GM21390 (cell line): ENCODE data around the gene FOXP1.

Source experiments
- ATAC-seq: cut with Tn5 transposase; IDR thresholded peaks from one replicate; pipeline ENCODE4 v1.9.1; 2021; ENCODE audit not compliant: unreplicated experiment

Gene FOXP1

GRCh38 chr3:71433631-71434030 lies 149.9 kb downstream of the FOXP1 start:
- ATAC-seq = no peak

DNA sequence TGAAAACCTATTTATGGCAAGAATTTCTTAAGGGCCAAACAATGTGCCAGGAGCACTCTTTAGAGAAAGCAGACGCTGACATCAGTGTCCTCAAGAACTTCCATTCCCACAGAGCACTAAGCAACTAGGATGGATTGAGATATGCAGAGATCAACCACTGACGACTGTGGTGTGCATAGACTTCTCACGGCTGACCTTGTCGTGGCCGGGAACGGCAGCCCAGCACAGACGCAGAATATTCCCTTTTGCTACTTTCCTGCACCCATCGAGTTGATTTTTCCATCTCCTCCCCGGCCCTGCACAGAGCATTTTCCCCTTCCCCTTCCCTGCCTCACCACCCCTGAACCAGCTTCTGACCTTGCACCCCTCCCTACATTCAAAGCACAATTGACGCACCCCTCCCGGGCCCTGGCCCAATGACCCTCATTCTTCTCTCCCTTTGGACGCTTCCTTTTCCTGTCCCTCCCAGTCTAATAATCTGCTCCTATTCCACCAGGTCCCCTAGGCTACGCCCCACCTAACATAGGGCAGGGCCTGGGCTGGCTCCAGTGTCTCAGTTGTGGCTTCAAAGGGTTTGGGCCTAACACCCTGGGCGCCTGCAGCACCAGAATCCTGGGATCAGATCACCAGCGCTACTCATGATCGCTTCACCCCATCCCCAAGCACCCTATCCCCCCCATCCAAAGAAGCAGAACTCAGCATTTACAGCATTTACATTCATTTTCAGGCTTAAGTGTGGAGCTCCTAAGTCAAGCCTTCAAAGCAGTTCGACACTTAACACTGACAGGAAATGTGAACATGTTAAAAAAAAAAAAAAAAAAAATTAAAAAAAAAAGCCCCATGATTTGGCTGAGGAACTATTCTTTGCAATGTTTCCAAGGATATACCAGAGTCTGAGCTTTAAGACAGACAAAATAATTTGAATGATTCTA lies 151.2 kb downstream of the FOXP1 start:
- ATAC-seq = no peak

DNA sequence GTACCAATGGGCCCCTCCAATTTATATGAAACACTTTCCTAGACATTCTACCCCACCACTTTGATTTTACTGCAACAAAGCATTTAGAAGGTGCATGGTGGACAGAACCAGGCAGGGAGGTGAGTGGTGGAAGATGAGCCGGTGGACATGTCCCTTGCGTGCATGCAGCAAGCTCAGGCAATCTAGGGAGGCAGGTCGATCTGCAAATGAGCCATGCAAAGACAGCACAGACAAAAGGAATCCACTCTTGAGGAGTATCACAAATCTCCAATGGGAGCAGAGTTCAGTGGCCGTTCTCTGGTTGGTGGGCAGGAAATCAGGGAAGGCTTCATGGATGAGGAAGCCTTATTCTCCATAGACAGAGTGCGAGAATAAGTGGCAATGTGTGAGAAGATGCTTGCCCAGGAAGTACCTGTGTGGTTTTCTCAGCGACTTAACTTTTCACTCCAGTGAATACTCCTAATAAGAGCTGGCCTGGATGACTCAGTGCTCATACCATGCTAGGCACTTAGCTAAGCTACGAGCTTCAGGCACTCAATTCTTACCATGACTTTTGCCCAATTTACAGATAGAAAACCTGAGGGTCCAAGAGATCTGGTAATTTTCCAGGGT lies 152.5 kb downstream of the FOXP1 start:
- no peak for ATAC-seq

DNA sequence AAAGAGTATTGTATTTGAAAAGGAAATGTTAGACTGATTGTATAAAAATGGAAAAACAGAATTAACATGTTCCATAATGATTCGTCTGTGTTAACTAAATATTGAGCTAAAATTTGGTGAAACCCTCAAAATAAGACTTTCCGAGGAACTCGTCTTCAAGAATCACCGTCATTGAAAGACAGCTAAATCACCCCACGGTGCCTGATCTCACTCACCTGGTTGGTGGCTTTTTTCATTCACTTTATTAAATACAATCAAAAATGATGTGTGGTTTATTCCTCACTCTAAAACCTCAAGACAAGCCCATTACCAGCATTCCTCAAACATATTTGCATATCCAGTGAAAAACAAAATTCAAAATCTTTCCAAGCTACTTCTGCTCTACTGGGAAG lies 153.9 kb downstream of the FOXP1 start:
- no peak for ATAC-seq

- no peak for ATAC-seq
These were observed 154.5 kb downstream of the FOXP1 start for GRCh38 chr3:71428841-71429596.

DNA sequence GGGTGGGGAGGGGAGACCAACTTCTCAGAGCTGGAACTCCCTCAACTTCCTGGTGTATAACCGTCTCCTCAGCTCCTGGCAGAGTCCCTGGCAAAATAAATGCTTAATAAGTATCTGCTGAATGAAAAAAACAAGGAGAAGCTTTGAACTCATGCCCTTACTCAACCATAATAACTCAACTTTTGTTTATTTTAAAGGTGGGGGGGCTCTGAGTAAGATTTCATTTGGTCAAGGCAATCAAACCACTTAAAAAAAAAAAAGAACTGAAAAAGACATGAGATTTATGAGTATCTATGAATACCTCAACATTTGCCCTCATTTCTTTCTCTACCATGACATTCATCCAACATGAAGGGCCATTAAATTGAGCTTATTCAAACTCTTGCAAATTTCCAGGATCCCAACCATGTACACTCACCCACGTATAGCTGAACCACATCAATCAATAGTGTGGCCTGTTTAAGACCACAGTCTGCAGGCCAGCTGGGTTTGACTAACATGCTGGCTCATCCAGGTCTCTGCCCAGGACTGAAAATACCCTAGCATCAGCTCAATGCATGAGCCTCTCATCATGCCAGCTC lies 157.9 kb downstream of the FOXP1 start:
- no peak for ATAC-seq

DNA sequence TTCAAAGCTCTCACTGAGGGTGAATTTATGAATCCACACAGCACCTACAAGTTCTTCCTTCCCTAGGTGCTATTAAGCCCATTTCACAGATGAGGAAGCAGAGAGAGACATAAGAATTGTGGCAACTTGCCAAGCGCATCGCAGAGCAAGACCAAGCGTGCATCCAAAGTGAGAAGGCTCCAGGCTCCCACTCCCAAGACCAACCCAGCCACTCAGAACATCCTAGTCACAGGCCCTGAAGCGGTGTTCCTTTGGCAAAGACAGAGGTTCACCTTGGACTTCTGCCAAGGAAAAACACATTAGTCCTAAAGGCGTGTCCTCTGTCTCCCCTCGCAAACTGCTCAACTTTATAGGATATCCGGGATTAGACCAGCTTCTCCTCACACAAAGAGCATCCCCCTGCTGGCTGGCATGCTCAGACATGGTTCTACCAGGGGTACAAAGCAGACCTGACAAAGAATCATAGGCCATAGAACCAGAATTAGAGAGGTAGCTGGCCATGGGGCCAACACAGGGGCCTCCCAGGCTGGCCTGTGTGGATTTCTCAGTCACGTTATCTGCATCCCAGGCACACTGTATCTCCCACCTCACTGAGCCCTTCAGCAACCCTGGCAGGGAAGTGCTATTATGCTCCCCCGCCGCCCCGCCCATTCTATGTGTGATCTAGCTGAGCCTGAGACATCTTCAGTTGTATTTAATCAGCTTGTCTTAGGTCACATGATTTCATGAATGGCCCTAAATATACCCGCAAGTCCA lies 160.2 kb downstream of the FOXP1 start:
- ATAC-seq = no peak

GRCh38 chr3:71421820-71422566 lies 161.5 kb downstream of the FOXP1 start:
- ATAC-seq = peak; percentile 91

- ATAC-seq = peak; percentile 69
These were observed 162.1 kb downstream of the FOXP1 start for GRCh38 chr3:71421475-71421819.

DNA sequence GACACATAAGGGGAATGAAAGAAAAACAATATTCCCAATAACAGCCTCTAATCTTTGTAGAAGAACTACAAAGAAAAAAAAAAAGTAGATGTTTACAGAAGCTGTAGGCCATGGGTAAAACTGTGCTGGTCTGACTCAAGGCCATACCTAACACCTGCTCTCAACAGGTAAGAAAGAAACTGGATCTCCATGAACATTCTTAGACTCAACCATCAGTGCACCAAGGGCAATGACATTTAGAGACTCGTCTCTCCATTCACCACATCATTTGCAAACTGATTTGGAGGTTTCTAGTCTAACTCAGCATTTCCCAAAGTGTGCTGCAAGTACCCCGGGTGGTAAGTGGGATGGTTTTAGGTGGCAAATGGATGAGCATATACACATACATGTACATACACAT lies 164.2 kb downstream of the FOXP1 start:
- ATAC-seq = no peak

DNA sequence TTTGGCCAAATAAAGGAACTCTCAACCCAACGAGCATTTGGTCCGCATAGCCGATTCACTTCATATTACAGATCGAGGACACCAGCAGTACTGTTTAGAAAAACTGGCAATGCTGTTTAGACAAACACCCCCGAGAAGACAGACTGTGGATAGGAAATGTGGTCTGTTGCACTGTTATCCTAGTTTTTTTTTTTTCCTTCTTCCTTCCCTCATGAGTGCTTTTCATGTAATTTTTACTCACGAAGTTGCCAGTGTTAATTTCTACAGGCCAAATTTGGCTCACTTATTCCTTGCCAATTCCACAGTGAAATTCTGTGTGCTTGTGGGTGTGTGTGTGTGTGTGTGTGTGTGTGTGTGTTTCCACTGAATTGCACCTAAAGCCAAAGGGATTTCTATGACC lies 165.7 kb downstream of the FOXP1 start:
- ATAC-seq = no peak

- ATAC-seq = no peak
These were observed 166.7 kb downstream of the FOXP1 start for GRCh38 chr3:71416876-71417275.

DNA sequence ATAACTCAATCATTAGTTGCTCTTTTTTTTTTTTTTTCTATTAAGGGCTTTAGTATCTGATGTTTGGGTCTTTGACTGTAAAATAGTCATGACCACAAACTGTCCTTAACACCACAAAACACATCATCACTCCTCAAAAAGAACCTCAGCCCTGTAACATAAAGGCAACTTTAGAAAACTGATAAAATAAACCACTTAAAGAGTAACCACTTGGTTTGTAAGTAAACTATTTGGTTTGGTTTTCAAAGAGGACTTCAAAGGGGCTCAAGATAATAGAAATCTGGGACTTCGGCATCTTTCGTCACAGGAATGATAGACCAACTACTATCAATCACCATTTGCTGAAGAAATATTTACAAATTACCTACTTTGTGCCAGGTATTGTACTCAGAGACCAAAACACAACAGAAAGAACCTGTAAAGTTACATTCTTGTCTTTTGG lies 167.8 kb downstream of the FOXP1 start:
- ATAC-seq = no peak

GRCh38 chr3:71414189-71414927 lies 169.2 kb downstream of the FOXP1 start:
- no peak for ATAC-seq

DNA sequence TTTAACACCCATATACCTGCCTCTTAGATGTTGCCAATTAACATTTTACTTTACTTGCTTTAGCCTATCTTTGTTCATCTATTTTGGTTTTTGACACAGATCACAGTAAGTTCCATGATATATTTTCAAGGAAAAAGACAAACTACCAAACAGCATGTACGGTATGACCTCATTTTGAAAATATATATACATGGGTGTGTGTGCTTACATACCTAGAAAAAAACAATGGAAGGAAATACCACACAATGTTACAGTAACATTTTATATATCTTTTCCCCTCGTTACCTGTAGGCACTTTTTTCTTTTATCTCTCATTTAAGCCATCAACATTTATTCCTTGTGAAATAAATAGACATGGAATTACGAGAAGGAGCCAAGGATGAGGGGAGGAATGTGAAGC lies 170.0 kb downstream of the FOXP1 start:
- ATAC-seq = no peak

- no peak for ATAC-seq
These were observed 174.2 kb downstream of the FOXP1 start for GRCh38 chr3:71409352-71409751.

GRCh38 chr3:71408903-71409302 lies 174.6 kb downstream of the FOXP1 start:
- ATAC-seq = no peak

GRCh38 chr3:71407823-71408222 lies 175.7 kb downstream of the FOXP1 start:
- no peak for ATAC-seq
